Measurements from ENCODE around the gene SWAP70.

The SWAP70 gene

GRCh38 chr11:9663699-9664275 is at the start of gene SWAP70:
Gene SWAP70, plus strand, starts transcription at chr11:9664077. Its CDS starts 103 bp downstream, at chr11:9664180.
- in situ Hi-C loops (cut with MboI; ENCODE audit: low sequenced_read_pairs) = no loop called here

GRCh38 chr11:9615031-9615451 is 48.8 kb upstream of the SWAP70 start:
- in situ Hi-C loops (cut with MboI; ENCODE audit: low sequenced_read_pairs) = loop anchor here (25.0 kb wide), 1 partner anchor 122 kb away; no protein-coding TSS in a partner anchor

DNA sequence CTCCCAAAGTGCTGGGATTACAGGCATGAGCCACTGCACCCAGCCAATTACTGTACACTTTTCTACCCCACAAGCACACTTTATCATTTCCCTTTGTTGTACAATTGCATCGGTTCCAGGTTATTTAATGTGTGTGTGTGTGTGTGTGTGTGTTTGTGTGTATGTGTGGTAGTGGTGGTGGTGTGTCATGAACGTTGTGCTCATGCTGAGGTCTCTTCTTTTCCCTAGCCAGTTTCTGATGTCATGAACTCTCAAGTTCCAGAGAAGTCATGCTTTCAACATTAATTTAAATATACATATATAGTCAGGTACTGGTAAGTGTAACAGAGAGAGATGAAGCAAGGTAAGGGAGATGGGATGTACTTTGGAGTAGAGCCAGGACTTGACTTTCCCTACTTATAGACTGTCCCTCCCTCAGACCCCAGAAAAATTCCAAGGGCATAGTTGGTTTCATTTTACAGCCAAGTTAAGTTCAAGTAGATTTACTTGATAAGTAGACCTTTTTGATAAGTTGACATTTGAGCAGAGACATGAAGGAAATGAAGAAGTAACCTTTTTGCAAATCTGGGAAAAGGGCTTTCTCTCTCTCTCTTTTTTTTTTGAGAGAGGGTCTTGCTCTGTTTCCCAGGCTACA is 47.7 kb upstream of the SWAP70 start:
- in situ Hi-C loops (cut with MboI; ENCODE audit: low sequenced_read_pairs) = loop anchor here (25.0 kb wide), 1 partner anchor 121 kb away; no protein-coding TSS in a partner anchor

- in situ Hi-C loops (cut with MboI; ENCODE audit: low sequenced_read_pairs) = loop anchor here (25.0 kb wide), 1 partner anchor 120 kb away; no protein-coding TSS in a partner anchor
These were observed 47.0 kb upstream of the SWAP70 start for GRCh38 chr11:9616858-9617257.

- in situ Hi-C loops (cut with MboI; ENCODE audit: low sequenced_read_pairs) = loop anchor here (25.0 kb wide), 1 partner anchor 119 kb away; no protein-coding TSS in a partner anchor
These were observed 45.9 kb upstream of the SWAP70 start for GRCh38 chr11:9617940-9618339.

DNA sequence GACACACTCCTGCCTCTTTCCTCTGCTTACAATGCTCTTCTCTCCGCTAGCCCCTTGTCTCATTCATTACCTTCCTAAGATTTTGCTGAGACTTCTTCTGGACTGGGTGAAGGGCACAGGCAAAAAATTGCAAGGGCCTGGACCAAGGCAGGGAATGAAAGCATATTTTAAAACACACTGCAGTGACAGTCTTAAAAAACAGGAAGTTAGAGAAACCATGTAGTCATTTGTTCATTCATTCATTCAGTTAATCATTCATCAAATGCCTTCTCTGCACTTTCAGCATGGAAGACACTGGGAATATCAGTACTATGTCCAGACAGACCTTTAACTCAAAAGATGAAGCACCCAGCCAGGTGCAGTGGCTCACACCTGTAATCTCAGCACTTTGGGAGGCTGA is 44.9 kb upstream of the SWAP70 start:
- in situ Hi-C loops (cut with MboI; ENCODE audit: low sequenced_read_pairs) = loop anchor here (25.0 kb wide), 1 partner anchor 118 kb away; no protein-coding TSS in a partner anchor

GRCh38 chr11:9619971-9620370 is 43.9 kb upstream of the SWAP70 start:
- in situ Hi-C loops (cut with MboI; ENCODE audit: low sequenced_read_pairs) = loop anchor here (25.0 kb wide), 1 partner anchor 117 kb away; no protein-coding TSS in a partner anchor

- in situ Hi-C loops (cut with MboI; ENCODE audit: low sequenced_read_pairs) = loop anchor here (25.0 kb wide), 1 partner anchor 115 kb away; no protein-coding TSS in a partner anchor
These were observed 41.5 kb upstream of the SWAP70 start for GRCh38 chr11:9622353-9622752.

DNA sequence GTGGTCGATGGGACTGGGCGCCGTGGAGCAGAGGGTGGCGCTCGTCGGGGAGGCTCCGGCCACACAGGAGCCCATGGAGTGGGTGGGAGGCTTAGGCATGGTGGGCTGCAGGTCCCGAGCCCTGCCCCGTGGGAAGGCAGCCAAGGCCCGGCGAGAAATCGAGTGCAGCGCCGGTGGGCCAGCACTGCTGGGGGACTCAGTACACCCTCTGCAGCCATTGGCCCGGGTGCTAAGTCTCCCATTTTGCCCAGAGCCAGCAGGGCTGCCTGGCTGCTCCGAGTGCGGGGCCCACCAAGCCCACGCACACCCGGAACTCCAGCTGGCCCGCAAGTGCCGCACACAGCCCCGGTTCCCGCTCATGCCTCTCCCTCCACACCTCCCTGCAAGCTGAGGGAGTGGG is 40.8 kb upstream of the SWAP70 start:
- in situ Hi-C loops (cut with MboI; ENCODE audit: low sequenced_read_pairs) = loop anchor here (25.0 kb wide), 1 partner anchor 114 kb away; no protein-coding TSS in a partner anchor

GRCh38 chr11:9624448-9624847 is 39.4 kb upstream of the SWAP70 start:
- in situ Hi-C loops (cut with MboI; ENCODE audit: low sequenced_read_pairs) = loop anchor here (25.0 kb wide), 1 partner anchor 113 kb away; no protein-coding TSS in a partner anchor

- in situ Hi-C loops (cut with MboI; ENCODE audit: low sequenced_read_pairs) = no loop called here
These were observed 38.7 kb upstream of the SWAP70 start for GRCh38 chr11:9625162-9625561.

- in situ Hi-C loops (cut with MboI; ENCODE audit: low sequenced_read_pairs) = no loop called here
These were observed 38.1 kb upstream of the SWAP70 start for GRCh38 chr11:9625728-9626127.

- in situ Hi-C loops (cut with MboI; ENCODE audit: low sequenced_read_pairs) = no loop called here
These were observed 37.1 kb upstream of the SWAP70 start for GRCh38 chr11:9626496-9627394.

DNA sequence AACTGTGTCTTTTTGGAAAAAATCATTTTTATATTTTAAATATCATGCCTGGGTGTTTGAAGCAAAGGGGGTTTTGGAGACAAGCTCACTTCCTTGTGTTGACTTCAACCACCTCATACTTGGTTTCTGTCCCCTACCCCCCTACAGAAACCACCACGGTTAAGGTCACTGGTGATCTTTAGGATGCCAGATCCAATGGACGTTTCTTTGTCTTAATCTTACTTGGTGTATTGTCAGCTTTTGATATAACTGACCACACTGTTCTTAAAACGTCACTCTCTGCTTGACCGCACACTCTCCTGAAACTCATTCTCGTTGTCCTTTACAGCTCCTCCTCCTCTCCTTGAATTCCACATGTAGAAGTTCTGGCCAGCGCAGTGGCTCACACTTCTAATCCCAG is 34.8 kb upstream of the SWAP70 start:
- in situ Hi-C loops (cut with MboI; ENCODE audit: low sequenced_read_pairs) = no loop called here

GRCh38 chr11:9633679-9634078 is 30.2 kb upstream of the SWAP70 start:
- in situ Hi-C loops (cut with MboI; ENCODE audit: low sequenced_read_pairs) = no loop called here

DNA sequence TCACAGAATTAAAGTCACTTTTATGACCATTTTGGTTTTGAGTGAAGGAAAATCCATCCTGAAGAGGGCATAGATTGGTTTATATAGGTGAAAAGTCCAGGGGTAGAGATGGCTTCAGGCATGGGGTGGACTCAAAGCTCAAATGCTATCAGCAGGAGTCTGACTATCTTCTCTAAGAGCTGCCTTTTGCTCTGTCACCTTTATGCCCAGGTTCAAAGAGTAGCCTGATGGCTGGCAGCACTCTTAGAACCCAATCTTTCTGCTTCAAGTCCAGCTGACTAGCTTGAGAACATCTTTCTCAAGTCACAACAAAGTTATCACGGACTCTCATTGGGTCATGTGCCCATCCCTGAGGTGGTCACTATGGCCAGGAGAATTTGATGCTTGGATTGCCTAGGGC is 27.2 kb upstream of the SWAP70 start:
- in situ Hi-C loops (cut with MboI; ENCODE audit: low sequenced_read_pairs) = no loop called here

- in situ Hi-C loops (cut with MboI; ENCODE audit: low sequenced_read_pairs) = no loop called here
These were observed 24.8 kb upstream of the SWAP70 start for GRCh38 chr11:9639099-9639498.

- in situ Hi-C loops (cut with MboI; ENCODE audit: low sequenced_read_pairs) = no loop called here
These were observed 23.9 kb upstream of the SWAP70 start for GRCh38 chr11:9639985-9640384.

DNA sequence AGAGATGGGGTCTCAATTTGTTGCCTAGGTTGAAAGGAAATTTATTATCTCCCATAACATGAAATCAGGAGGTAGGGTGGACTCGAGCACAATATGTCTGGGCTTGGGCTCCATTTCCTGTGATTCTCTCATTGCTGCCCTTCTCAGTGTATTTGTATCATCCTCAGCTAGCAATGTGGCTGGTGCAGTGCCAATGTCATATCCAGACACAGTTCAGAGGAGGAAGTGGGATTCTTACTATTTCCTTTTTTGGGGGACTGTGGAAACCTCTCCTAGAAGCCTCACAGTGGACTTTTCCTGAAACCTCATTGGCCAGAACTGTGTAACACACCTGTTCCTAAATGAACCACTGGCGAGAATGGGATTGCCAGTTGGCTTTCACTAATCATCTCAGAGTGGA is 21.0 kb upstream of the SWAP70 start:
- in situ Hi-C loops (cut with MboI; ENCODE audit: low sequenced_read_pairs) = no loop called here

- in situ Hi-C loops (cut with MboI; ENCODE audit: low sequenced_read_pairs) = no loop called here
These were observed 20.1 kb upstream of the SWAP70 start for GRCh38 chr11:9643751-9644150.

GRCh38 chr11:9645881-9646280 is 18.0 kb upstream of the SWAP70 start:
- in situ Hi-C loops (cut with MboI; ENCODE audit: low sequenced_read_pairs) = no loop called here

Measured in HL-60/S4 (cell line).